Upper lobe of left lung (tissue), 6 donors: ENCODE results near the gene BCAS1. TPM values are rescaled to one million over a fixed set of nuclear protein-coding genes. Genes with fewer than 3 reads are reported as not detected.

Experiments used
- ATAC-seq, 2 donors: fragments of 200-7000 bp; cut with Tn5 transposase; one replicate each; pipeline ENCODE4 v1.9.1; 2022; ENCODE audit warnings: mild to moderate bottlenecking in 2 of 2, moderate library complexity in 2 of 2; ENCODE audit not compliant: low FRiP score in 2 of 2
- DNase-seq, 2 donors: peaks; one replicate each; pipeline ENCODE4 v3.0.0-alpha.2; 2019 to 2020
- H3K27ac ChIP-seq, 4 donors: fragments of 200-600 bp; sonication (generic); one replicate each; pipeline ENCODE4 v1.5.1; 2016 to 2019
- H3K27me3 ChIP-seq, 4 donors: fragments of 200-600 bp; sonication (generic); one replicate each; pipeline ENCODE4 v1.5.1; 2017 to 2019
- H3K36me3 ChIP-seq, 4 donors: fragments of 200-600 bp; sonication (generic); one replicate each; pipeline ENCODE4 v1.5.1; 2016 to 2019
- H3K4me1 ChIP-seq, 4 donors: fragments of 200-600 bp; sonication (generic); one replicate each; pipeline ENCODE4 v1.5.1; 2018 to 2019
- H3K4me3 ChIP-seq, 4 donors: fragments of 200-600 bp; sonication (generic); one replicate each; pipeline ENCODE4 v1.5.1; 2017 to 2019; ENCODE audit warnings: mild to moderate bottlenecking in 2 of 4, moderate library complexity in 1 of 4
- H3K9me3 ChIP-seq, 4 donors: fragments of 200-600 bp; sonication (generic); one replicate each; pipeline ENCODE4 v1.5.1; 2018 to 2019
- CTCF ChIP-seq, 6 experiments: fragments of 450-650 bp in 4 of 6; fragments of 200-600 bp in 2 of 6; sonication (generic) in 2 of 6; IDR thresholded peaks; one replicate each; pipeline ENCODE4 v1.5.1; 2016 to 2019; ENCODE audit warnings: antibody characterized with exemption in 6 of 6
- EP300 ChIP-seq, 4 donors: sonication (generic); formaldehyde crosslinking; IDR thresholded peaks; one replicate each; pipeline ENCODE4 v1.5.1; 2017; ENCODE audit warnings: antibody characterized with exemption in 4 of 4, control low read depth in 2 of 4
- POLR2A ChIP-seq, 4 donors: fragments of 450-650 bp; IDR thresholded peaks; one replicate each; pipeline ENCODE4 v1.5.1; 2016 to 2017; ENCODE audit warnings: antibody characterized with exemption in 4 of 4, mild to moderate bottlenecking in 2 of 4
- POLR2AphosphoS5 ChIP-seq, 2 donors: sonication (generic); formaldehyde crosslinking; IDR thresholded peaks; one replicate each; pipeline ENCODE4 v1.5.1; 2017; ENCODE audit warnings: antibody characterized with exemption in 2 of 2
- whole genome bisulfite sequencing, 2 donors: methylation state at CpG; one replicate each; pipeline ENCODE4 v1.1.5; 2017 to 2018; 5-methylcytosine and 5-hydroxymethylcytosine counted together
- total RNA-seq, 6 donors: library from RNA; depleted of rRNA in 4 of 6; stranded (reverse); fragments of >200 nt in 4 of 6; gene quantifications; one replicate each; pipeline versions ENCODE4 v1.1.0 to v1.2.1, GENCODE V29; 2016 to 2021
- donor health status: DM: no; HTN: no; CAD: no; lungs with moderate emphysema.
- donor health status: DM: no; HTN: yes; CAD: no; lungs with severe emphysema.

BCAS1 gene
- total RNA-seq, 6 donors from 2014 or later = 0.74 to 11.2 (median 1.3) TPM

- H3K27me3 ChIP-seq = no peaks in the 10 kb centered on the region
- no peak for ATAC-seq
- no peak for DNase-seq
- H3K4me3 ChIP-seq = no peak overlapping the region
- WGBS, 2 donors = 83 to 87% methylated on average over 6 of the region's 6 CpGs
- H3K4me1 ChIP-seq = no peaks in the 10 kb centered on the region
- TF ChIP-seq POLR2A (IDR thresholded peaks at IDR 0.05) (no peak), CTCF (IDR thresholded peaks at IDR 0.05) (no peak), EP300 (IDR thresholded peaks at IDR 0.05) (no peak), POLR2AphosphoS5 (IDR thresholded peaks at IDR 0.05) (no peak)
- no peaks in the 10 kb centered on the region for H3K36me3 ChIP-seq
- H3K27ac ChIP-seq = no peak overlapping the region
- no peaks in the 10 kb centered on the region for H3K9me3 ChIP-seq
Measured at GRCh38 chr20:54059691-54060364, 10.6 kb downstream of the BCAS1 start.

GRCh38 chr20:54058420-54059139, 11.8 kb downstream of the BCAS1 start:
- no peak overlapping the region for H3K27ac ChIP-seq
- H3K4me1 ChIP-seq = no peaks in the 10 kb centered on the region
- no peaks in the 10 kb centered on the region for H3K9me3 ChIP-seq
- ATAC-seq (no peak), DNase-seq (no peak)
- no peaks in the 10 kb centered on the region for H3K27me3 ChIP-seq
- TF ChIP-seq POLR2A (IDR thresholded peaks at IDR 0.05) (no peak), POLR2AphosphoS5 (IDR thresholded peaks at IDR 0.05) (no peak), CTCF (IDR thresholded peaks at IDR 0.05) (no peak), EP300 (IDR thresholded peaks at IDR 0.05) (no peak)
- no peak overlapping the region for H3K4me3 ChIP-seq
- WGBS, 2 donors = 80 to 81% methylated on average over 16 of the region's 16 CpGs
- no peaks in the 10 kb centered on the region for H3K36me3 ChIP-seq

GRCh38 chr20:54056762-54057639, 13.4 kb downstream of the BCAS1 start:
- no peaks in the 10 kb centered on the region for H3K4me1 ChIP-seq
- H3K27me3 ChIP-seq = no peaks in the 10 kb centered on the region
- ATAC-seq = no peak
- H3K9me3 ChIP-seq = no peaks in the 10 kb centered on the region
- H3K36me3 ChIP-seq = no peaks in the 10 kb centered on the region
- DNase-seq = no peak
- 84 to 86% methylated on average over 3 of the region's 3 CpGs for WGBS, 2 donors
- TF ChIP-seq POLR2AphosphoS5 (IDR thresholded peaks at IDR 0.05) (no peak), EP300 (IDR thresholded peaks at IDR 0.05) (no peak), CTCF (IDR thresholded peaks at IDR 0.05) (no peak), POLR2A (IDR thresholded peaks at IDR 0.05) (no peak)
- H3K27ac ChIP-seq = no peak overlapping the region
- no peak overlapping the region for H3K4me3 ChIP-seq

GRCh38 chr20:54054516-54054915, 15.9 kb downstream of the BCAS1 start:
- Histone ChIP-seq H3K27ac (no peak overlapping the region), H3K4me3 (no peak overlapping the region), H3K27me3 (no peaks in the 10 kb centered on the region), H3K36me3 (no peaks in the 10 kb centered on the region), H3K4me1 (no peaks in the 10 kb centered on the region), H3K9me3 (no peaks in the 10 kb centered on the region)
- WGBS, 2 donors = 75 to 78% methylated on average over 5 of the region's 5 CpGs
- DNase-seq (no peak), ATAC-seq (no peak)
- TF ChIP-seq CTCF (IDR thresholded peaks at IDR 0.05) (no peak), POLR2AphosphoS5 (IDR thresholded peaks at IDR 0.05) (no peak), POLR2A (IDR thresholded peaks at IDR 0.05) (no peak), EP300 (IDR thresholded peaks at IDR 0.05) (no peak)
